GM12878 (cell line): ENCODE data around the gene PAOX. TPM values are rescaled to one million over a fixed set of nuclear protein-coding genes. Genes with fewer than 3 reads are reported as not detected.

ENCODE experiments used
- ASH2L ChIP-seq: fragments of 300-600, 200-600 bp; sonication (generic); IDR thresholded peaks from 2 replicates; pipeline ENCODE4 v1.6.1; 2017; ENCODE audit warnings: low read depth, mild to moderate bottlenecking, borderline replicate concordance
- CREM ChIP-seq: IDR thresholded peaks from 2 replicates; pipeline ENCODE4 v1.6.1; 2014; ENCODE audit warnings: antibody characterized with exemption, low read depth
- ESRRA ChIP-seq: IDR thresholded peaks from 2 replicates; pipeline ENCODE4 v1.6.1; 2012; ENCODE audit warnings: mild to moderate bottlenecking, low read length, improper control_type of control experiment
- IKZF1 ChIP-seq: fragments of 450-650 bp; conservative IDR thresholded peaks from 2 replicates; pipeline ENCODE4 v1.6.1; 2017; ENCODE audit warnings: antibody characterized with exemption, mild to moderate bottlenecking
- JUND ChIP-seq: IDR thresholded peaks from 2 replicates; pipeline ENCODE4 v1.6.1; 2012; ENCODE audit warnings: low read depth, mild to moderate bottlenecking, low read length, improper control_type of control experiment, moderate library complexity
- MTA2 ChIP-seq: fragments of 450-650 bp; IDR thresholded peaks from 2 replicates; pipeline ENCODE4 v1.6.1; 2016; ENCODE audit warnings: low read depth, mild to moderate bottlenecking, moderate library complexity
- MXI1 ChIP-seq: fragments of 150-350 bp; IDR thresholded peaks from 2 replicates; pipeline ENCODE4 v1.6.1; 2011; ENCODE audit warnings: low read depth, mild to moderate bottlenecking, inconsistent platforms, low read length, improper control_type of control experiment
- MYC ChIP-seq: IDR thresholded peaks from 2 replicates; pipeline ENCODE4 v1.6.1; 2011; ENCODE audit warnings: mild to moderate bottlenecking, low read length, moderate library complexity, inconsistent platforms; ENCODE audit not compliant: insufficient read depth, insufficient replicate concordance, insufficient read length, severe bottlenecking
- PML ChIP-seq: IDR thresholded peaks from 2 replicates; pipeline ENCODE4 v1.6.1; 2012; ENCODE audit warnings: low read length, inconsistent platforms
- POLR2A ChIP-seq: IDR thresholded peaks from 2 replicates; pipeline ENCODE4 v1.6.1; 2011; ENCODE audit warnings: low read depth, mild to moderate bottlenecking, low read length
- TCF7 ChIP-seq: IDR thresholded peaks from 2 replicates; pipeline ENCODE4 v1.6.1; 2014; ENCODE audit warnings: antibody characterized with exemption, borderline replicate concordance
- YY1 ChIP-seq: IDR thresholded peaks from 2 replicates; pipeline ENCODE4 v1.6.1; 2011; ENCODE audit warnings: low read depth, mild to moderate bottlenecking, low read length
- polyA plus RNA-seq, 11 experiments: library from polyadenylated mRNA; depleted of rRNA in 4 of 11; unstranded in 6 of 11; stranded (reverse) in 5 of 11; fragments of >200 nt; fragmentation: Nextera tagmentation in 4 of 11; fragmentation: Illumina TruSeq in 1 of 11; extraction: Ambion mirVana in 4 of 11; extraction: Trizol in 1 of 11; gene quantifications; 1 replicate in 1 of 11; 2 replicates in 10 of 11; pipeline versions ENCODE4 v1.2.1 to v1.2.3, GENCODE V29; 2011 to 2016; ENCODE audit warnings: inconsistent platforms in 2 of 11, missing spikeins in 2 of 11, low read depth in 1 of 11
- total RNA-seq, 4 experiments: library from RNA; depleted of rRNA in 3 of 4; stranded (reverse); fragments of >200 nt in 3 of 4; fragmentation: Illumina TruSeq in 1 of 4; extraction: Trizol in 1 of 4; gene quantifications; 2 replicates each; pipeline versions ENCODE4 v1.2.1 to v1.2.3, GENCODE V29; 2013 to 2021
- TF ChIP-seq, protein P1 (sequence below): fragments of 150-350 bp; IDR thresholded peaks from 2 replicates; pipeline ENCODE4 v1.6.1; 2016; ENCODE audit warnings: low read depth, low read length
- TF ChIP-seq, protein P2 (sequence below): fragments of 450-650 bp; IDR thresholded peaks from 2 replicates; pipeline ENCODE4 v1.6.1; 2016; ENCODE audit warnings: mild to moderate bottlenecking, moderate library complexity, borderline replicate concordance

The PAOX gene
- total and polyA plus RNA-seq, 10 of the 15 experiments (the other 5 are each of a cell fraction or from before 2014, with no cell fraction given), result 1.2 to 22.2 (median 10.5) TPM

DNA sequence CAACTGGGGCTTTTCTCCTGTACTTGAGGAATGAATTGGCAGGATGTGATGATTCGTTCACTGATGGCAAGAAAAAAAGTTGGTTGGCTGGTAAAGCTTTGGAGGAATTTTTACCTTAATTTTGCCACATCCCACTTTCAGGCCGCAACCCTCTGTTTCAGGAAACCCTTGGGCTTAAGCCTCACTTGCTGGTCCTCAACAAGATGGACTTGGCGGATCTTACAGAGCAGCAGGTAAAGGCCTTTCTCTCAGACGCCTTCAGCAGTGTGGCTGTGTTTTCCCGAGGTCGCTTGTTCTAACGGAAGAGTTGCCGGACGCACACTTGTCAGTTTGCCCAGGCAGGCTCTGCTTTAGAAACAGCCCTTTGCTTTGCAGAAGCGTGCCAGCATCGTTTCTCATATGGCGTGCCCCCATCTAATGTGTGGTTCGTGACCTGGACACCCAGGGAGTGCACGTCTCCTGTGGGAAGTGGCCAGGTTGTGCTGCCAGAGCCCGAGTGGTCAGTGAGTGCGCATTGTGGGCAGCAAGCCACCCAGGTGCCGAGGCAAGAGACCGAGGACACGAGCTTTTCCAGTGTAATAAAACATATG lies 17.1 kb downstream of the PAOX start (continued):
- TF ChIP-seq, protein P1, sequence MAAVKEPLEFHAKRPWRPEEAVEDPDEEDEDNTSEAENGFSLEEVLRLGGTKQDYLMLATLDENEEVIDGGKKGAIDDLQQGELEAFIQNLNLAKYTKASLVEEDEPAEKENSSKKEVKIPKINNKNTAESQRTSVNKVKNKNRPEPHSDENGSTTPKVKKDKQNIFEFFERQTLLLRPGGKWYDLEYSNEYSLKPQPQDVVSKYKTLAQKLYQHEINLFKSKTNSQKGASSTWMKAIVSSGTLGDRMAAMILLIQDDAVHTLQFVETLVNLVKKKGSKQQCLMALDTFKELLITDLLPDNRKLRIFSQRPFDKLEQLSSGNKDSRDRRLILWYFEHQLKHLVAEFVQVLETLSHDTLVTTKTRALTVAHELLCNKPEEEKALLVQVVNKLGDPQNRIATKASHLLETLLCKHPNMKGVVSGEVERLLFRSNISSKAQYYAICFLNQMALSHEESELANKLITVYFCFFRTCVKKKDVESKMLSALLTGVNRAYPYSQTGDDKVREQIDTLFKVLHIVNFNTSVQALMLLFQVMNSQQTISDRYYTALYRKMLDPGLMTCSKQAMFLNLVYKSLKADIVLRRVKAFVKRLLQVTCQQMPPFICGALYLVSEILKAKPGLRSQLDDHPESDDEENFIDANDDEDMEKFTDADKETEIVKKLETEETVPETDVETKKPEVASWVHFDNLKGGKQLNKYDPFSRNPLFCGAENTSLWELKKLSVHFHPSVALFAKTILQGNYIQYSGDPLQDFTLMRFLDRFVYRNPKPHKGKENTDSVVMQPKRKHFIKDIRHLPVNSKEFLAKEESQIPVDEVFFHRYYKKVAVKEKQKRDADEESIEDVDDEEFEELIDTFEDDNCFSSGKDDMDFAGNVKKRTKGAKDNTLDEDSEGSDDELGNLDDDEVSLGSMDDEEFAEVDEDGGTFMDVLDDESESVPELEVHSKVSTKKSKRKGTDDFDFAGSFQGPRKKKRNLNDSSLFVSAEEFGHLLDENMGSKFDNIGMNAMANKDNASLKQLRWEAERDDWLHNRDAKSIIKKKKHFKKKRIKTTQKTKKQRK, result no peak
- TF ChIP-seq TCF7, result no peak
- no peak for TF ChIP-seq POLR2A
- no peak for TF ChIP-seq YY1
- no peak for TF ChIP-seq MTA2
- no peak for TF ChIP-seq JUND
- TF ChIP-seq ESRRA, result no peak
- TF ChIP-seq, protein P2, sequence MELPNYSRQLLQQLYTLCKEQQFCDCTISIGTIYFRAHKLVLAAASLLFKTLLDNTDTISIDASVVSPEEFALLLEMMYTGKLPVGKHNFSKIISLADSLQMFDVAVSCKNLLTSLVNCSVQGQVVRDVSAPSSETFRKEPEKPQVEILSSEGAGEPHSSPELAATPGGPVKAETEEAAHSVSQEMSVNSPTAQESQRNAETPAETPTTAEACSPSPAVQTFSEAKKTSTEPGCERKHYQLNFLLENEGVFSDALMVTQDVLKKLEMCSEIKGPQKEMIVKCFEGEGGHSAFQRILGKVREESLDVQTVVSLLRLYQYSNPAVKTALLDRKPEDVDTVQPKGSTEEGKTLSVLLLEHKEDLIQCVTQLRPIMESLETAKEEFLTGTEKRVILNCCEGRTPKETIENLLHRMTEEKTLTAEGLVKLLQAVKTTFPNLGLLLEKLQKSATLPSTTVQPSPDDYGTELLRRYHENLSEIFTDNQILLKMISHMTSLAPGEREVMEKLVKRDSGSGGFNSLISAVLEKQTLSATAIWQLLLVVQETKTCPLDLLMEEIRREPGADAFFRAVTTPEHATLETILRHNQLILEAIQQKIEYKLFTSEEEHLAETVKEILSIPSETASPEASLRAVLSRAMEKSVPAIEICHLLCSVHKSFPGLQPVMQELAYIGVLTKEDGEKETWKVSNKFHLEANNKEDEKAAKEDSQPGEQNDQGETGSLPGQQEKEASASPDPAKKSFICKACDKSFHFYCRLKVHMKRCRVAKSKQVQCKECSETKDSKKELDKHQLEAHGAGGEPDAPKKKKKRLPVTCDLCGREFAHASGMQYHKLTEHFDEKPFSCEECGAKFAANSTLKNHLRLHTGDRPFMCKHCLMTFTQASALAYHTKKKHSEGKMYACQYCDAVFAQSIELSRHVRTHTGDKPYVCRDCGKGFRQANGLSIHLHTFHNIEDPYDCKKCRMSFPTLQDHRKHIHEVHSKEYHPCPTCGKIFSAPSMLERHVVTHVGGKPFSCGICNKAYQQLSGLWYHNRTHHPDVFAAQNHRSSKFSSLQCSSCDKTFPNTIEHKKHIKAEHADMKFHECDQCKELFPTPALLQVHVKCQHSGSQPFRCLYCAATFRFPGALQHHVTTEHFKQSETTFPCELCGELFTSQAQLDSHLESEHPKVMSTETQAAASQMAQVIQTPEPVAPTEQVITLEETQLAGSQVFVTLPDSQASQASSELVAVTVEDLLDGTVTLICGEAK, result no peak
- TF ChIP-seq IKZF1, result no peak
- no peak for TF ChIP-seq CREM
- TF ChIP-seq MYC, result no peak
- no peak for TF ChIP-seq ASH2L
- TF ChIP-seq PML, result no peak
- TF ChIP-seq MXI1, result no peak
